ENCODE data around the gene GAS1. TPM values are rescaled to one million over a fixed set of nuclear protein-coding genes. Genes with fewer than 3 reads are reported as not detected.

The GAS1 gene
- total and polyA plus RNA-seq, 10 of the 15 experiments (the other 5 are each of a cell fraction or from before 2014, with no cell fraction given): not detected

DNA sequence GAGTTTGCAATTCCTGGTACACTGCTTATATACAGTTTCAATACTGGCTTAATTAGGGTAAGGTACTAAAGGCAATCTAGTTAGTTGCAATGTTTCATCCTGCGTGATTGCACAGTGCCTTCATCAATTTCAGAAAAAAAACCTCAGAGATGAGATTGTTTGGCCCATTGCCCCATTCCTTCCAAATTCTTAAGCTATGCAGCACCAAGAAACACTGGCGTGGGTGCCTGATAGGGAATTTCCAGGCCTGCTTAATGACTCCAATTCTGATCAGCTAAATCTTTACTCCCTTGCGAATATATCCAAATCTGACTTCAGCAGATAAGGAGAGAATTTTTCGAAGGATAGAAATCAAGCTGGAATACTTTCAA, 35.9 kb upstream of the GAS1 start:
- H2AFZ ChIP-seq (ENCODE audit: control insufficient read depth, low read depth, low read length): no peak overlapping the region
- WGBS (ENCODE audit: insufficient coverage, insufficient replicate concordance, low lambda C conversion rate, missing lambda C conversion rate): 32% methylated on average over 4 of the region's 4 CpGs
- ATAC-seq (no peak), FAIRE-seq (no peak), DNase-seq (ENCODE audit: low read depth, low spot score) (no peak)
- H4K20me1 ChIP-seq (ENCODE audit: control insufficient read depth, insufficient read depth): no peaks in the 10 kb centered on the region
- ChIA-PET POLR2A (no interaction called here), CTCF (no interaction called here), SMC1A (ENCODE audit: uncharacterized antibody, unreplicated experiment) (no interaction called here), RAD21 (ENCODE audit: unreplicated experiment) (no interaction called here)
- no peaks in the 10 kb centered on the region for H3K27me3 ChIP-seq (replicated peaks in 1 of 2; ENCODE audit: control insufficient read depth in 2 of 2, insufficient read depth in 2 of 2, low read length in 1 of 2)
- H3K27ac ChIP-seq (ENCODE audit: control insufficient read depth, insufficient read depth): no peak overlapping the region
- no peak overlapping the region for H3K4me2 ChIP-seq (ENCODE audit: control insufficient read depth, insufficient read depth)
- no peaks in the 10 kb centered on the region for H3K4me1 ChIP-seq (ENCODE audit: control insufficient read depth, insufficient read depth, low read length)
- no peak for TF ChIP-seq GABPA (IDR thresholded peaks at IDR 0.05; ENCODE audit: low read depth)
- no peak for TF ChIP-seq BHLHE40 (IDR thresholded peaks at IDR 0.05; ENCODE audit: borderline replicate concordance in 1 of 2, low read depth in 2 of 2, low read length in 1 of 2)
- no peak for TF ChIP-seq BRCA1 (IDR thresholded peaks at IDR 0.05; ENCODE audit: low read depth, low read length)
- TF ChIP-seq ESRRA (IDR thresholded peaks at IDR 0.05; ENCODE audit: low read length): no peak
- TF ChIP-seq FOXK2 (IDR thresholded peaks at IDR 0.05): no peak
- no peak for TF ChIP-seq CHD1 (IDR thresholded peaks at IDR 0.05; ENCODE audit: low read depth, low read length)
- no peak for TF ChIP-seq SMC3 (IDR thresholded peaks at IDR 0.05; ENCODE audit: borderline replicate concordance, low read length)
- TF ChIP-seq POLR2AphosphoS5 (IDR thresholded peaks at IDR 0.05; ENCODE audit: low read length): no peak
- no peak for TF ChIP-seq PML (IDR thresholded peaks at IDR 0.05; ENCODE audit: low read length)
- no peak for TF ChIP-seq PBX3 (IDR thresholded peaks at IDR 0.05; ENCODE audit: insufficient replicate concordance, low read depth, low read length)
- no peak for TF ChIP-seq RELA (IDR thresholded peaks at IDR 0.05; ENCODE audit: borderline replicate concordance, partially characterized antibody)
- H3K9me3 ChIP-seq (replicated peaks; ENCODE audit: control insufficient read depth, insufficient read depth, low read length): no peaks in the 10 kb centered on the region
- BruUV-seq (replicated peaks): no TSS peak
- H3K36me3 ChIP-seq (ENCODE audit: control insufficient read depth in 2 of 2, insufficient read depth in 2 of 2, low read length in 1 of 2): no peaks in the 10 kb centered on the region
- intact Hi-C loops (cut with micrococcal nuclease; ENCODE audit: unreplicated experiment): no loop called here
- H3K4me3 ChIP-seq: no peak overlapping the region
- no peaks in the 10 kb centered on the region for H3K79me2 ChIP-seq (ENCODE audit: control insufficient read depth, insufficient read depth, low read length)
- no peak overlapping the region for H3K9ac ChIP-seq (ENCODE audit: control insufficient read depth, insufficient read depth, low read length)
- in situ Hi-C loops (cut with MboI): no loop called here
